HepG2 (cell line): ENCODE data around the gene CEP76. TPM values are rescaled to one million over a fixed set of nuclear protein-coding genes. Genes with fewer than 3 reads are reported as not detected.

Source experiments
- ATAC-seq: fragments of 200-7000 bp; cut with Tn5 transposase; 3 replicates; pipeline ENCODE4 v1.9.1; 2020; ENCODE audit warnings: mild to moderate bottlenecking, moderate library complexity
- BruUV-seq: library from RNA; stranded (reverse); fragments of 400-500 nt; replicated peaks from 2 replicates; lab custom pipeline; 2021; lab: Mats Ljungman, UMichigan
- CTCF ChIA-PET: fragments of 300-600 bp; formaldehyde crosslinking; extraction: SDS; loops from one replicate; lab custom pipeline; 2021; ENCODE audit warnings: low total read pairs, inconsistent platforms, low intra/inter-chr PET ratio; lab: Yijun Ruan, JAX
- POLR2A ChIA-PET: fragments of 350-600 bp; sonication (Branson Sonifier 250); formaldehyde crosslinking; loops from one replicate; lab custom pipeline; 2020; ENCODE audit warnings: antibody characterized with exemption, inconsistent platforms; lab: Yijun Ruan, JAX
- DNase-seq: peaks from one replicate; pipeline ENCODE4 v3.0.0-alpha.2; 2015; ENCODE audit warnings: low spot score
- FAIRE-seq: peaks from 3 replicates; lab custom pipeline; 2011; peaks lifted over from hg19 to GRCh38; lab: Jason Lieb, UNC
- H2AFZ ChIP-seq: one replicate; pipeline ENCODE4 v1.6.1; 2011; ENCODE audit warnings: low read length, inconsistent platforms
- H3K27ac ChIP-seq: fragments of 300-600 bp; 3 replicates; pipeline ENCODE4 v1.8.0; 2011; ENCODE audit warnings: mixed run types, mild to moderate bottlenecking, mixed read lengths, low read length, inconsistent platforms; ENCODE audit not compliant: insufficient read depth; ENCODE audit errors: extremely low read length
- H3K27me3 ChIP-seq, 2 experiments: fragments of 200-600 bp in 1 of 2; 2 replicates in 1 of 2; 3 replicates in 1 of 2; pipeline versions ENCODE4 v1.6.0 to v1.8.0; 2011; ENCODE audit warnings: low read length in 2 of 2, mild to moderate bottlenecking in 2 of 2, moderate library complexity in 2 of 2, inconsistent platforms in 1 of 2; ENCODE audit not compliant: insufficient read depth in 2 of 2, control insufficient read depth in 1 of 2
- H3K36me3 ChIP-seq, 2 experiments: fragments of 200-600 bp in 1 of 2; replicated peaks in 1 of 2; 2 replicates in 1 of 2; 3 replicates in 1 of 2; pipeline versions ENCODE4 v1.5.1 to v1.8.0; 2011; ENCODE audit warnings: low read length in 2 of 2, inconsistent platforms in 1 of 2; ENCODE audit not compliant: insufficient read depth in 2 of 2, control insufficient read depth in 1 of 2
- H3K4me1 ChIP-seq: 2 replicates; pipeline ENCODE4 v1.5.1; 2012; ENCODE audit warnings: low read length, inconsistent platforms; ENCODE audit not compliant: insufficient read depth
- H3K4me2 ChIP-seq: 2 replicates; pipeline ENCODE4 v1.6.0; 2011; ENCODE audit warnings: low read depth, low read length, inconsistent platforms
- H3K4me3 ChIP-seq, 3 experiments: fragments of 200-600 bp in 1 of 3; sonication (generic), shearing (Covaris generic) in 1 of 3; replicated peaks in 1 of 3; 2 replicates each; pipeline ENCODE4 v1.5.1; 2011 to 2016; ENCODE audit warnings: low read length in 3 of 3, inconsistent platforms in 2 of 3, low read depth in 2 of 3, mild to moderate bottlenecking in 2 of 3, control low read depth in 1 of 3, mixed read lengths in 1 of 3; ENCODE audit not compliant: insufficient read depth in 1 of 3
- H3K79me2 ChIP-seq: one replicate; pipeline ENCODE4 v1.6.1; 2011; ENCODE audit warnings: low read length, inconsistent platforms; ENCODE audit not compliant: insufficient read depth
- H3K9ac ChIP-seq: 2 replicates; pipeline ENCODE4 v1.6.0; 2011; ENCODE audit warnings: mild to moderate bottlenecking, low read depth, low read length, inconsistent platforms; ENCODE audit not compliant: insufficient read depth
- H3K9me3 ChIP-seq: 2 replicates; pipeline ENCODE4 v1.5.1; 2012; ENCODE audit warnings: mild to moderate bottlenecking, low read length
- H4K20me1 ChIP-seq: 2 replicates; pipeline ENCODE4 v1.6.0; 2011; ENCODE audit warnings: inconsistent platforms, mild to moderate bottlenecking, low read length, moderate library complexity; ENCODE audit not compliant: insufficient read depth
- EP300 ChIP-seq, 3 experiments: sonication (generic) in 1 of 3; formaldehyde crosslinking in 1 of 3; IDR thresholded peaks; 2 replicates each; pipeline versions ENCODE4 v1.5.1 to v1.6.1; 2011 to 2020; ENCODE audit warnings: low read depth in 2 of 3, low read length in 2 of 3, borderline replicate concordance in 1 of 3, improper control_type of control experiment in 1 of 3, mild to moderate bottlenecking in 1 of 3, missing genetic modification reagents in 1 of 3, moderate library complexity in 1 of 3
- FLYWCH1 ChIP-seq: sonication (generic); formaldehyde crosslinking; IDR thresholded peaks from 2 replicates; pipeline ENCODE4 v1.8.1; 2023; ENCODE audit warnings: mild to moderate bottlenecking, missing genetic modification reagents
- FOXA1 ChIP-seq, 2 experiments: fragments of 450-650 bp in 1 of 2; sonication (generic) in 1 of 2; formaldehyde crosslinking in 1 of 2; IDR thresholded peaks; 2 replicates each; pipeline versions ENCODE4 v1.4.0 to v1.6.1; 2016 to 2020; ENCODE audit warnings: missing genetic modification reagents in 1 of 2
- HCFC1 ChIP-seq: fragments of 150-350 bp; IDR thresholded peaks from 2 replicates; pipeline ENCODE4 v1.6.1; 2014; ENCODE audit warnings: low read depth, low read length
- NCOR1 ChIP-seq: fragments of 200-600 bp; sonication (generic); IDR thresholded peaks from 2 replicates; pipeline ENCODE4 v1.7.0; 2017; ENCODE audit warnings: antibody characterized with exemption, low read length, borderline replicate concordance
- STAG1 ChIP-seq: sonication (generic); formaldehyde crosslinking; IDR thresholded peaks from 2 replicates; pipeline ENCODE4 v1.4.0; 2020; ENCODE audit warnings: missing genetic modification reagents
- TCF12 ChIP-seq, 2 experiments: fragments of 450-650 bp in 1 of 2; sonication (generic) in 1 of 2; formaldehyde crosslinking in 1 of 2; IDR thresholded peaks; 2 replicates each; pipeline versions ENCODE4 v1.6.1 to v1.8.0; 2017 to 2022; ENCODE audit warnings: antibody characterized with exemption in 1 of 2, mild to moderate bottlenecking in 1 of 2, missing genetic modification reagents in 1 of 2, moderate library complexity in 1 of 2
- TSC22D2 ChIP-seq: sonication (generic); formaldehyde crosslinking; IDR thresholded peaks from 2 replicates; pipeline ENCODE4 v1.5.1; 2020; ENCODE audit warnings: missing genetic modification reagents, mild to moderate bottlenecking, borderline replicate concordance
- ZSCAN9 ChIP-seq: IDR thresholded peaks from 2 replicates; pipeline ENCODE4 v1.6.1; 2016; ENCODE audit warnings: borderline replicate concordance
- WGBS: methylation state at CpG from one replicate; pipeline ENCODE4 v1.1.6; 2017; ENCODE audit warnings: low lambda C conversion rate; 5-methylcytosine and 5-hydroxymethylcytosine counted together
- in situ Hi-C: cut with HindIII; loops from 2 replicates; pipeline ENCODE4 v1.10.0; 2017; ENCODE audit warnings: low pct_unique_long_range_greater_than_20kb; ENCODE audit not compliant: extremely low pct_ligation_motif_present
- intact Hi-C: fragments of 100-400 bp; cut with micrococcal nuclease; formaldehyde crosslinking; loops from one replicate; pipeline ENCODE4 v1.10.0; 2022; ENCODE audit not compliant: unreplicated experiment
- polyA plus RNA-seq, 8 experiments: library from polyadenylated mRNA; depleted of rRNA in 3 of 8; stranded (reverse) in 7 of 8; unstranded in 1 of 8; fragments of >200 nt; fragmentation: Illumina TruSeq in 4 of 8; extraction: Trizol in 4 of 8; gene quantifications; 2 replicates each; pipeline versions ENCODE4 v1.2.1 to v1.2.3, GENCODE V29; 2011 to 2016; ENCODE audit warnings: low read depth in 4 of 8, missing spikeins in 1 of 8, mixed read lengths in 1 of 8; ENCODE audit not compliant: insufficient read depth in 1 of 8
- total RNA-seq, 5 experiments: library from RNA; depleted of rRNA; stranded (reverse); fragments of >200 nt; fragmentation: Illumina TruSeq; extraction: Trizol; gene quantifications; 2 replicates each; pipeline ENCODE4 v1.2.3, GENCODE V29; 2016; ENCODE audit warnings: low read depth in 1 of 5
- TF ChIP-seq, protein P1 (sequence below): sonication (generic); formaldehyde crosslinking; IDR thresholded peaks from 2 replicates; pipeline ENCODE4 v1.4.0; 2020; ENCODE audit warnings: low read depth, mild to moderate bottlenecking, missing genetic modification reagents
- TF ChIP-seq, protein P2 (sequence below): sonication (generic); formaldehyde crosslinking; IDR thresholded peaks from 2 replicates; pipeline ENCODE4 v1.4.0; 2020; ENCODE audit warnings: low read depth, missing genetic modification reagents
- TF ChIP-seq, protein P3 (sequence below): sonication (generic); formaldehyde crosslinking; IDR thresholded peaks from 2 replicates; pipeline ENCODE4 v1.5.0; 2020; ENCODE audit warnings: mild to moderate bottlenecking, missing genetic modification reagents, moderate library complexity
- TF ChIP-seq, protein P4 (sequence below): sonication (generic); formaldehyde crosslinking; IDR thresholded peaks from 2 replicates; pipeline ENCODE4 v1.4.0; 2020; ENCODE audit warnings: mild to moderate bottlenecking, low read depth, missing genetic modification reagents

Gene CEP76
- total and polyA plus RNA-seq, 2 of the 13 experiments (the other 11 are each of a cell fraction or from before 2014, with no cell fraction given), result 13.9 to 15.1 TPM

DNA sequence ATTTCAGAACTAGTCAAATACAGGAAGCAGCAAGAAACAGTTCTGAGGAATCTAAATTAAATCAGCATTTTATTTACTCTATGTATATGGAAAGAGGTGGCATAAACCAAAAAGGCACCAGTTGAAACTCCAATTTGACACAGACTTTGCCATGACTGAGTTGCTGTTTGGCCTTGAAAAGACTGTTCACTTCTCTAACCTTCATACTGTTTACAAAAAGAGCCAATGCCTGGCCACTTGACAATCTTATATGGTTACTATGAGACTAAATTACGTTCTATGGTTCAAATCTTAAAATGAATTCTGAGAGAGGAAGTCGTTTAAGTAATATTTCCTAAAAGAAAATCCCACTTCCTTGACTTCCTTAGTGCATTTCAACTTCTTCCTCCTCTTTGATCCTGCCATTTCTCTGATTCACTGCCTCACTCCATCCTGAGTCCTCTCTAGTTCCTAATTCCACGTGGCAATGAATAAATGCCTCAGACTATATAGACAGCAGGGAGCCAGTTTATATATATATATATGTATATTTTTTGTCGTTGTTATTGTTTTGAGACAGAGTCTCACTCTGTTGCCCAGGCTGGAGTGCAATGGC, 13.2 kb downstream of the CEP76 start (continued):
- TF ChIP-seq HCFC1 (no peak), ZSCAN9 (CRISPR knock-in tag) (no peak), TSC22D2 (no peak), EP300 (IDR thresholded peaks at IDR 0.05; ENCODE audit: low read depth in 2 of 2, low read length in 2 of 2) (no peak), EP300 (CRISPR knock-in tag; IDR thresholded peaks at IDR 0.05; ENCODE audit: borderline replicate concordance) (no peak)
- TF ChIP-seq, protein P1, sequence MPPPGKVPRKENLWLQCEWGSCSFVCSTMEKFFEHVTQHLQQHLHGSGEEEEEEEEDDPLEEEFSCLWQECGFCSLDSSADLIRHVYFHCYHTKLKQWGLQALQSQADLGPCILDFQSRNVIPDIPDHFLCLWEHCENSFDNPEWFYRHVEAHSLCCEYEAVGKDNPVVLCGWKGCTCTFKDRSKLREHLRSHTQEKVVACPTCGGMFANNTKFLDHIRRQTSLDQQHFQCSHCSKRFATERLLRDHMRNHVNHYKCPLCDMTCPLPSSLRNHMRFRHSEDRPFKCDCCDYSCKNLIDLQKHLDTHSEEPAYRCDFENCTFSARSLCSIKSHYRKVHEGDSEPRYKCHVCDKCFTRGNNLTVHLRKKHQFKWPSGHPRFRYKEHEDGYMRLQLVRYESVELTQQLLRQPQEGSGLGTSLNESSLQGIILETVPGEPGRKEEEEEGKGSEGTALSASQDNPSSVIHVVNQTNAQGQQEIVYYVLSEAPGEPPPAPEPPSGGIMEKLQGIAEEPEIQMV, result no peak

DNA sequence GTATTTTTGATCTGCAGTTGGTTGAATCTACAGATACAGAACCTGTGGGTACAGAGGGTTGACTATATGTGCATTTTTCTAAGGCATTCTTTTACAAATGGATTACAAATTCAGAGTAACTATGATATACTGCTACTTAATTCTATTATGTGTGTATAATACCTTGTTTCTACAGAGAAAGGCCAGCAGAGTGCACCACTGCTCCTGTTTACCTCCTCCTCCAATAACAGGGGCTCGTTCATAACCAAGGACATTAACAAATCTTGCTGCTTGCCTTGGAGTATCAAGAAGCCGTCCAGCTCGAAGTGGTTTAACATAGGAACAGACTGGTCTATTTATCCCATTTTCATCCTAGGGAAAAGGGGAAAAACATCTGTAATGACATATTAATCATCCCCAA, 16.4 kb downstream of the CEP76 start:
- no TSS peak for BruUV-seq
- no peak for FAIRE-seq
- ChIA-PET POLR2A (no interaction called here), CTCF (interaction anchor here (1.2 kb wide), 1 partner anchor 248 kb away, joined by 6 read pairs; no protein-coding TSS in a partner anchor)
- Histone ChIP-seq H2AFZ (no peak overlapping the region), H3K4me3 (no peak overlapping the region), H3K4me1 (0 out of 2 replicates have a peak, but pooled peaks cover 5% of the 10 kb centered on the region), H3K27ac (no peak overlapping the region), H3K79me2 (no peaks in the 10 kb centered on the region), H4K20me1 (no peaks in the 10 kb centered on the region), H3K4me2 (no peak overlapping the region), H3K9me3 (no peaks in the 10 kb centered on the region), H3K27me3 (no peaks in the 10 kb centered on the region), H3K36me3 (peaks cover 1 to 3% of the 10 kb centered on the region in 2 experiments; a peak in 3 of 5 replicates), H3K9ac (no peak overlapping the region)
- in situ Hi-C loops, result no loop called here
- TF ChIP-seq FLYWCH1 (no peak), STAG1 (CRISPR knock-in tag) (peak; percentile 32; the same call in 1 of the 2 replicates), NCOR1 (no peak), TCF12 (IDR thresholded peaks at IDR 0.05) (no peak), TCF12 (CRISPR knock-in tag; IDR thresholded peaks at IDR 0.05) (no peak), FOXA1 (IDR thresholded peaks at IDR 0.05) (no peak), FOXA1 (CRISPR knock-in tag; IDR thresholded peaks at IDR 0.05) (peak; percentile 41; the same call in 1 of the 2 replicates)
- TF ChIP-seq, protein P2, sequence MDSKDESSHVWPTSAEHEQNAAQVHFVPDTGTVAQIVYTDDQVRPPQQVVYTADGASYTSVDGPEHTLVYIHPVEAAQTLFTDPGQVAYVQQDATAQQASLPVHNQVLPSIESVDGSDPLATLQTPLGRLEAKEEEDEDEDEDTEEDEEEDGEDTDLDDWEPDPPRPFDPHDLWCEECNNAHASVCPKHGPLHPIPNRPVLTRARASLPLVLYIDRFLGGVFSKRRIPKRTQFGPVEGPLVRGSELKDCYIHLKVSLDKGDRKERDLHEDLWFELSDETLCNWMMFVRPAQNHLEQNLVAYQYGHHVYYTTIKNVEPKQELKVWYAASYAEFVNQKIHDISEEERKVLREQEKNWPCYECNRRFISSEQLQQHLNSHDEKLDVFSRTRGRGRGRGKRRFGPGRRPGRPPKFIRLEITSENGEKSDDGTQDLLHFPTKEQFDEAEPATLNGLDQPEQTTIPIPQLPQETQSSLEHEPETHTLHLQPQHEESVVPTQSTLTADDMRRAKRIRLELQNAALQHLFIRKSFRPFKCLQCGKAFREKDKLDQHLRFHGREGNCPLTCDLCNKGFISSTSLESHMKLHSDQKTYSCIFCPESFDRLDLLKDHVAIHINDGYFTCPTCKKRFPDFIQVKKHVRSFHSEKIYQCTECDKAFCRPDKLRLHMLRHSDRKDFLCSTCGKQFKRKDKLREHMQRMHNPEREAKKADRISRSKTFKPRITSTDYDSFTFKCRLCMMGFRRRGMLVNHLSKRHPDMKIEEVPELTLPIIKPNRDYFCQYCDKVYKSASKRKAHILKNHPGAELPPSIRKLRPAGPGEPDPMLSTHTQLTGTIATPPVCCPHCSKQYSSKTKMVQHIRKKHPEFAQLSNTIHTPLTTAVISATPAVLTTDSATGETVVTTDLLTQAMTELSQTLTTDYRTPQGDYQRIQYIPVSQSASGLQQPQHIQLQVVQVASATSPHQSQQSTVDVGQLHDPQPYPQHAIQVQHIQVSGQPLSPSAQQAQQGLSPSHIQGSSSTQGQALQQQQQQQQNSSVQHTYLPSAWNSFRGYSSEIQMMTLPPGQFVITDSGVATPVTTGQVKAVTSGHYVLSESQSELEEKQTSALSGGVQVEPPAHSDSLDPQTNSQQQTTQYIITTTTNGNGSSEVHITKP, result no peak
- TF ChIP-seq, protein P3, sequence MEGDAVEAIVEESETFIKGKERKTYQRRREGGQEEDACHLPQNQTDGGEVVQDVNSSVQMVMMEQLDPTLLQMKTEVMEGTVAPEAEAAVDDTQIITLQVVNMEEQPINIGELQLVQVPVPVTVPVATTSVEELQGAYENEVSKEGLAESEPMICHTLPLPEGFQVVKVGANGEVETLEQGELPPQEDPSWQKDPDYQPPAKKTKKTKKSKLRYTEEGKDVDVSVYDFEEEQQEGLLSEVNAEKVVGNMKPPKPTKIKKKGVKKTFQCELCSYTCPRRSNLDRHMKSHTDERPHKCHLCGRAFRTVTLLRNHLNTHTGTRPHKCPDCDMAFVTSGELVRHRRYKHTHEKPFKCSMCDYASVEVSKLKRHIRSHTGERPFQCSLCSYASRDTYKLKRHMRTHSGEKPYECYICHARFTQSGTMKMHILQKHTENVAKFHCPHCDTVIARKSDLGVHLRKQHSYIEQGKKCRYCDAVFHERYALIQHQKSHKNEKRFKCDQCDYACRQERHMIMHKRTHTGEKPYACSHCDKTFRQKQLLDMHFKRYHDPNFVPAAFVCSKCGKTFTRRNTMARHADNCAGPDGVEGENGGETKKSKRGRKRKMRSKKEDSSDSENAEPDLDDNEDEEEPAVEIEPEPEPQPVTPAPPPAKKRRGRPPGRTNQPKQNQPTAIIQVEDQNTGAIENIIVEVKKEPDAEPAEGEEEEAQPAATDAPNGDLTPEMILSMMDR (CRISPR knock-in tag), result peak; percentile 25
- TF ChIP-seq, protein P4, sequence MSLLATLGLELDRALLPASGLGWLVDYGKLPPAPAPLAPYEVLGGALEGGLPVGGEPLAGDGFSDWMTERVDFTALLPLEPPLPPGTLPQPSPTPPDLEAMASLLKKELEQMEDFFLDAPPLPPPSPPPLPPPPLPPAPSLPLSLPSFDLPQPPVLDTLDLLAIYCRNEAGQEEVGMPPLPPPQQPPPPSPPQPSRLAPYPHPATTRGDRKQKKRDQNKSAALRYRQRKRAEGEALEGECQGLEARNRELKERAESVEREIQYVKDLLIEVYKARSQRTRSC (CRISPR knock-in tag), result no peak
- peak; percentile 24 for DNase-seq
- intact Hi-C loops, result loop anchor here (2.0 kb wide), 1 partner anchor 249 kb away; no protein-coding TSS in a partner anchor
- ATAC-seq, result peak; percentile 57
- 79% methylated on average over 3 of the region's 3 CpGs for WGBS
